ENCODE data around the gene MED6. TPM values are rescaled to one million over a fixed set of nuclear protein-coding genes. Genes with fewer than 3 reads are reported as not detected.

The MED6 gene
- total and polyA plus RNA-seq, 9 of the 15 experiments (the other 6 are each of a cell fraction or from before 2014, with no cell fraction given) = 16.9 to 52.0 (median 30.4) TPM

- TF ChIP-seq HINFP (tag; conservative IDR thresholded peaks at IDR 0.05; ENCODE audit: low read depth) (no peak), ZNF584 (CRISPR knock-in tag; IDR thresholded peaks at IDR 0.05; ENCODE audit: low read depth) (no peak), YY1 (IDR thresholded peaks at IDR 0.05; ENCODE audit: borderline replicate concordance in 1 of 3, control insufficient read depth in 1 of 3, extremely low read depth in 1 of 3, insufficient read depth in 3 of 3, insufficient read length in 1 of 3, insufficient replicate concordance in 2 of 3, low read depth in 1 of 3, low read length in 2 of 3) (peak in 2 of 3 experiments; percentile 87 to 93), E2F4 (CRISPR knock-in tag; IDR thresholded peaks at IDR 0.05; ENCODE audit: low read depth) (no peak), SAFB2 (IDR thresholded peaks at IDR 0.05; ENCODE audit: borderline replicate concordance, low read depth, low read length, severe bottlenecking) (no peak), TOE1 (IDR thresholded peaks at IDR 0.05; ENCODE audit: borderline replicate concordance) (no peak), TOE1 (CRISPR knock-in tag; IDR thresholded peaks at IDR 0.05; ENCODE audit: borderline replicate concordance, low read depth) (no peak), CBX3 (IDR thresholded peaks at IDR 0.05; ENCODE audit: borderline replicate concordance in 1 of 2, low read length in 2 of 2) (no peak), NFRKB (IDR thresholded peaks at IDR 0.05; ENCODE audit: low read depth) (peak; percentile 66), DPF2 (IDR thresholded peaks at IDR 0.05) (no peak), ZNF445 (CRISPR knock-in tag; IDR thresholded peaks at IDR 0.05; ENCODE audit: low read depth) (no peak), ASH1L (IDR thresholded peaks at IDR 0.05; ENCODE audit: borderline replicate concordance, low read depth, partially characterized antibody) (no peak), ZFP1 (CRISPR knock-in tag; IDR thresholded peaks at IDR 0.05) (no peak), NFXL1 (CRISPR knock-in tag; IDR thresholded peaks at IDR 0.05) (no peak), POLR3G (IDR thresholded peaks at IDR 0.05; ENCODE audit: extremely low read depth, insufficient read length, insufficient replicate concordance) (no peak), CBFA2T2 (conservative IDR thresholded peaks at IDR 0.05) (no peak), CCNT2 (IDR thresholded peaks at IDR 0.05; ENCODE audit: borderline replicate concordance, extremely low read depth, insufficient read length, low read depth, low read length) (no peak), KHSRP (IDR thresholded peaks at IDR 0.05) (no peak), ZNF395 (CRISPR knock-in tag; IDR thresholded peaks at IDR 0.05) (no peak), RFX1 (IDR thresholded peaks at IDR 0.05) (no peak), DNMT1 (IDR thresholded peaks at IDR 0.05) (no peak)
Measured at GRCh38 chr14:70600382-70601157, at the start of gene MED6 (continued).

Measured in K562 (cell line).